H1 (cell line): ENCODE measurements around the gene ZNF81. TPM values are rescaled to one million over a fixed set of nuclear protein-coding genes. Genes with fewer than 3 reads are reported as not detected.
"Not testable (repeated sequence)": the region's sequence is repeated elsewhere in the genome, so short reads cannot be mapped to it uniquely, and the experiment has no call there.

Experiments
- CTCF ChIA-PET: fragments of 300-600 bp; sonication (Branson Sonifier 250); formaldehyde crosslinking; loops from one replicate; lab custom pipeline; 2021; ENCODE audit not compliant: partially characterized antibody; lab: Charles Lee
- POLR2A ChIA-PET: fragments of 300-600 bp; sonication (Branson Sonifier 250); formaldehyde crosslinking; loops from one replicate; lab custom pipeline; 2021; ENCODE audit warnings: inconsistent platforms; ENCODE audit not compliant: partially characterized antibody; lab: Charles Lee
- DNase-seq, 2 experiments: peaks; one replicate each; pipeline versions ENCODE4 v3.0.0 to v3.0.0-alpha.2; 2010 to 2022; ENCODE audit warnings: low spot score in 2 of 2, low read depth in 1 of 2, mixed read lengths in 1 of 2
- FAIRE-seq: peaks from 2 replicates; lab custom pipeline; 2011; peaks lifted over from hg19 to GRCh38; lab: Jason Lieb, UNC
- H2AFZ ChIP-seq: 2 replicates; pipeline ENCODE4 v1.8.1; 2012; ENCODE audit warnings: low read length, inconsistent platforms
- H2AK5ac ChIP-seq: 2 replicates; pipeline ENCODE4 v1.6.1; 2013; ENCODE audit warnings: low read depth, low read length
- H2BK120ac ChIP-seq: replicated peaks from 2 replicates; pipeline ENCODE3; 2013; ENCODE audit warnings: low read depth, low read length, inconsistent platforms
- H2BK12ac ChIP-seq: 2 replicates; pipeline ENCODE4 v1.6.1; 2013; ENCODE audit warnings: low read depth, low read length
- H2BK15ac ChIP-seq: 2 replicates; pipeline ENCODE4 v1.6.1; 2013; ENCODE audit warnings: low read length
- H2BK20ac ChIP-seq: 2 replicates; pipeline ENCODE4 v1.6.1; 2013; ENCODE audit warnings: low read length
- H2BK5ac ChIP-seq: 2 replicates; pipeline ENCODE4 v1.6.1; 2013; ENCODE audit warnings: low read depth, low read length
- H3K14ac ChIP-seq: 2 replicates; pipeline ENCODE4 v1.6.1; 2013; ENCODE audit warnings: inconsistent platforms; ENCODE audit not compliant: insufficient read length
- H3K18ac ChIP-seq: 2 replicates; pipeline ENCODE4 v1.6.1; 2013; ENCODE audit warnings: low read length; ENCODE audit errors: extremely low read depth
- H3K23ac ChIP-seq: 2 replicates; pipeline ENCODE4 v1.6.1; 2013; ENCODE audit warnings: inconsistent platforms; ENCODE audit not compliant: insufficient read length
- H3K23me2 ChIP-seq: 2 replicates; pipeline ENCODE4 v1.6.1; 2013; ENCODE audit warnings: low read depth, low read length
- H3K27ac ChIP-seq: 2 replicates; pipeline ENCODE4 v1.6.1; 2011; ENCODE audit warnings: low read depth, low read length, inconsistent platforms
- H3K27me3 ChIP-seq, 4 experiments: replicated peaks in 1 of 4; 1 replicate in 1 of 4; 2 replicates in 3 of 4; pipeline versions ENCODE4 v1.6.1 to v1.8.1; 2011 to 2013; ENCODE audit warnings: low read length in 3 of 4, mild to moderate bottlenecking in 3 of 4, inconsistent platforms in 2 of 4, mixed read lengths in 2 of 4, moderate library complexity in 1 of 4; ENCODE audit not compliant: control insufficient read depth in 3 of 4, insufficient read depth in 3 of 4; ENCODE audit errors: extremely low read depth in 1 of 4
- H3K36me3 ChIP-seq, 4 experiments: 2 replicates each; pipeline versions ENCODE4 v1.6.1 to v1.8.1; 2011 to 2013; ENCODE audit warnings: mild to moderate bottlenecking in 4 of 4, low read length in 3 of 4, moderate library complexity in 2 of 4, control low read depth in 1 of 4, inconsistent platforms in 1 of 4; ENCODE audit not compliant: insufficient read depth in 4 of 4, control insufficient read depth in 2 of 4
- H3K4ac ChIP-seq: replicated peaks from 2 replicates; pipeline ENCODE3; 2013; ENCODE audit warnings: low read length, low read depth, mixed read lengths, inconsistent platforms; ENCODE audit not compliant: insufficient read length
- H3K4me1 ChIP-seq, 4 experiments: replicated peaks in 1 of 4; 1 replicate in 1 of 4; 2 replicates in 3 of 4; pipeline versions ENCODE4 v1.6.1 to v1.8.1; 2011 to 2013; ENCODE audit warnings: low read length in 3 of 4, inconsistent platforms in 2 of 4, mixed read lengths in 1 of 4; ENCODE audit not compliant: insufficient read depth in 4 of 4, control insufficient read depth in 3 of 4
- H3K4me2 ChIP-seq, 2 experiments: 2 replicates each; pipeline versions ENCODE4 v1.6.1 to v1.8.1; 2011 to 2013; ENCODE audit warnings: low read depth in 2 of 2, low read length in 2 of 2, control low read depth in 1 of 2, inconsistent platforms in 1 of 2, mild to moderate bottlenecking in 1 of 2; ENCODE audit not compliant: insufficient read depth in 1 of 2
- H3K4me3 ChIP-seq, 4 experiments: fragments of 200-600, 300-600 bp in 1 of 4; sonication (generic), shearing (Covaris generic), sonication (Bioruptor Twin) in 1 of 4; 2 replicates each; pipeline versions ENCODE4 v1.5.1 to v1.8.1; 2011 to 2016; ENCODE audit warnings: low read length in 4 of 4, low read depth in 3 of 4, control low read depth in 2 of 4, inconsistent platforms in 2 of 4, mild to moderate bottlenecking in 2 of 4, mixed read lengths in 1 of 4, moderate library complexity in 1 of 4; ENCODE audit not compliant: insufficient read depth in 2 of 4; ENCODE audit errors: extremely low read depth in 1 of 4
- H3K56ac ChIP-seq: replicated peaks from 2 replicates; pipeline ENCODE3; 2013; ENCODE audit warnings: low read depth, mild to moderate bottlenecking, mixed read lengths, low read length, inconsistent platforms; ENCODE audit not compliant: insufficient read length
- H3K79me1 ChIP-seq: 2 replicates; pipeline ENCODE4 v1.6.1; 2013; ENCODE audit warnings: low read depth, low read length, control low read depth
- H3K79me2 ChIP-seq, 2 experiments: 2 replicates each; pipeline versions ENCODE4 v1.6.1 to v1.8.1; 2012 to 2013; ENCODE audit warnings: low read length in 2 of 2, mild to moderate bottlenecking in 2 of 2, inconsistent platforms in 1 of 2; ENCODE audit not compliant: insufficient read depth in 2 of 2, control insufficient read depth in 1 of 2
- H3K9ac ChIP-seq, 4 experiments: replicated peaks in 1 of 4; 1 replicate in 1 of 4; 2 replicates in 3 of 4; pipeline versions ENCODE4 v1.6.1 to v1.8.1; 2011 to 2013; ENCODE audit warnings: low read depth in 3 of 4, low read length in 3 of 4, control low read depth in 2 of 4, mild to moderate bottlenecking in 2 of 4, moderate library complexity in 2 of 4, inconsistent platforms in 1 of 4; ENCODE audit errors: extremely low read depth in 1 of 4
- H3K9me3 ChIP-seq, 2 experiments: 2 replicates each; pipeline versions ENCODE4 v1.6.1 to v1.8.1; 2012 to 2013; ENCODE audit warnings: mild to moderate bottlenecking in 2 of 2, moderate library complexity in 2 of 2, control low read depth in 1 of 2, inconsistent platforms in 1 of 2, low read depth in 1 of 2, low read length in 1 of 2, mixed read lengths in 1 of 2; ENCODE audit not compliant: insufficient read depth in 2 of 2
- H4K20me1 ChIP-seq, 2 experiments: replicated peaks in 1 of 2; 2 replicates each; pipeline versions ENCODE3 to v1.8.1; 2011 to 2013; ENCODE audit warnings: inconsistent platforms in 2 of 2, low read length in 2 of 2, mild to moderate bottlenecking in 1 of 2; ENCODE audit not compliant: insufficient read depth in 2 of 2, control insufficient read depth in 1 of 2
- H4K5ac ChIP-seq: 2 replicates; pipeline ENCODE4 v1.6.1; 2013; ENCODE audit warnings: low read length, low read depth, mixed read lengths, inconsistent platforms; ENCODE audit not compliant: insufficient read length
- H4K8ac ChIP-seq: 2 replicates; pipeline ENCODE4 v1.8.0; 2013; ENCODE audit warnings: mild to moderate bottlenecking, moderate library complexity, low read length, inconsistent platforms; ENCODE audit not compliant: insufficient read depth; ENCODE audit errors: extremely low read depth
- H4K91ac ChIP-seq: replicated peaks from 2 replicates; pipeline ENCODE3; 2013; ENCODE audit warnings: low read length, mixed read lengths, inconsistent platforms; ENCODE audit not compliant: insufficient read length
- WGBS, 2 experiments: shearing (Covaris generic) in 1 of 2; methylation state at CpG; one replicate each; pipeline versions ENCODE4 v1.1.6 to v1.1.7; 2013 to 2015; ENCODE audit warnings: low lambda C conversion rate in 2 of 2, mixed read lengths in 2 of 2, inconsistent platforms in 1 of 2, low coverage in 1 of 2, missing lambda C conversion rate in 1 of 2; ENCODE audit not compliant: insufficient replicate concordance in 2 of 2, insufficient coverage in 1 of 2, insufficient read length in 1 of 2; ENCODE audit errors: extremely low coverage in 1 of 2, missing lambda C conversion rate in 1 of 2; 5-methylcytosine and 5-hydroxymethylcytosine counted together
- polyA plus RNA-seq, 7 experiments: library from polyadenylated mRNA; depleted of rRNA in 3 of 7; stranded (reverse) in 5 of 7; unstranded in 2 of 7; fragments of >200 nt in 5 of 7; fragments of 200-250 nt in 2 of 7; gene quantifications; 1 replicate in 5 of 7; 2 replicates in 1 of 7; 4 replicates in 1 of 7; pipeline versions ENCODE4 v1.2.1 to v1.2.3, GENCODE V29; 2011 to 2013; ENCODE audit warnings: missing spikeins in 2 of 7, mixed read lengths in 2 of 7
- total RNA-seq: library from RNA; stranded (reverse); fragmentation: NEBNext Ultra II Directional; extraction: Animal tissue kit (Norgen Biotek cat#: 25700); gene quantifications from 2 replicates; pipeline ENCODE4 v1.2.1, GENCODE V29; 2021

Gene ZNF81
- total and polyA plus RNA-seq, 2 of the 8 experiments (the other 6 are each of a cell fraction or from before 2014, with no cell fraction given) = 3.4 to 10.0 TPM

GRCh38 chrX:47807272-47807538, 29.5 kb upstream of the ZNF81 start:
- H4K20me1 ChIP-seq, H3K23me2 ChIP-seq, H3K4me1 ChIP-seq, H3K79me1 ChIP-seq, DNase-seq, H2AFZ ChIP-seq, H3K4me2 ChIP-seq, H4K91ac ChIP-seq, H2BK15ac ChIP-seq, H3K27me3 ChIP-seq, H3K36me3 ChIP-seq, H2BK12ac ChIP-seq, H3K23ac ChIP-seq, H3K9ac ChIP-seq, H2BK5ac ChIP-seq, H3K14ac ChIP-seq, H2AK5ac ChIP-seq, H3K9me3 ChIP-seq, H3K4ac ChIP-seq, H3K27ac ChIP-seq, H3K18ac ChIP-seq, FAIRE-seq, H3K4me3 ChIP-seq, H4K8ac ChIP-seq, H3K79me2 ChIP-seq, H4K5ac ChIP-seq, H3K56ac ChIP-seq, H2BK120ac ChIP-seq, H2BK20ac ChIP-seq: not testable (repeated sequence)
- ChIA-PET POLR2A (interaction anchor here (0.8 to 1.9 kb wide), 5 partner anchors 9 to 336 kb away, joined by 3 to 12 read pairs (median 3); partner anchors contain the start of gene ZNF81), CTCF (interaction anchor here (0.7 to 2.6 kb wide), 12 partner anchors 8 to 220 kb away, joined by 3 to 15 read pairs (median 4); partner anchors contain the start of gene ZNF81)
- 87% methylated on average over 2 of the region's 3 CpGs; no CpG with 5 or more reads in 1 of the 2 experiments for WGBS, 2 experiments
